HG02759 (cell line): Measurements from ENCODE around the gene VSIG10L2.

ENCODE experiments used
- ATAC-seq: cut with Tn5 transposase; IDR thresholded peaks from one replicate; pipeline ENCODE4 v1.9.1; 2021; ENCODE audit warnings: mild to moderate bottlenecking, moderate library complexity; ENCODE audit not compliant: unreplicated experiment

The VSIG10L2 gene

DNA sequence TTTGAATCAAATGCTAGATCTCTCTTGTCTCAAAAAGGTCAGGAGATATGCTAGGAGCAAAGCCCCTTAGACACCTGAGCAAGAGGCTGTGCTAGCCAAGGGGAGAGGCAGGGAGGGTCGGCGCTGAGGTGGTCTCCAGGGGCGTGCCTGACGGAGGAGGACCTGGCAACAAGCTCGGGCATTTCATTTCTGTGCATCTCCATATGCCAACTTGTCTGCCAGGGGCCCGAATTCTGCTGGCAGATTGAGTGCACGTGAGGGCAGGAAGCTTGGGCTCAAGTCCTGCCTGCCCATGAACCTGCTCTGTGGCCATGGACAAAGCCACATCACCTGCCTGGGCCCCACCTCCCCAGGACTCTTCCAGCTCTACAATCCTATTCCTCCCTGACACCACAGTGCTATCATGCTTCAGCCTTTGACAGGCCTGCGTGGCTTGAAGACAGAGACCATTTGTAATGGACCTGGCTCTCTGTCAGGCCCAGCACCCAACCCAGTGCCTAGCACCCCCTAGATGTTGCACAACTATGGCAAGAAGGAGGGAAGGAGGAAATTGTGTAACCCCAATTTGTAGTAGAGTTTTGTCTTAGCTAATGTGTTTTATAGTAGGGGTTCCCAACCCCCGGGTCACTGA lies 16.3 kb upstream of the VSIG10L2 start:
- no peak for ATAC-seq

GRCh38 chr11:125930076-125930450 lies 15.8 kb upstream of the VSIG10L2 start:
- ATAC-seq, result no peak

DNA sequence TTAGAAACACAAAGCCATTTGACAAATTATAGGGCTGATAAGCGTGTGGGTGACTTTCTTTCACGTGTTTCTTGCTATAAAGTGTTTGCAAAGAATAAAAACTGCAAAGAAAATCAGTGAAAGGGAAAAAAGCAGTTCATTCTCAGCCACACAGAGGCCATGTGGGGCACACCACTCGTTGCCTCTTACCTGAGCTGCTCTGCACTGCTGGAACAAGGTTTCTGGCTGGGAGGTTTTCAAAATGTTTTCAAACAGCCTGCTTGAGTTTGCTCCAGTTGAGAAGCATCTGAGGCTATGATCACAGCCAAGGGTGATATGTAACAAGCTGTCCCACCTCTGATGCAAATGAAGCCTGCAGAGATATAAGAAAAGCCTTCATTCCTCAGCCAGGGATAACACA lies 14.7 kb upstream of the VSIG10L2 start:
- ATAC-seq, result no peak

GRCh38 chr11:125931668-125932067 lies 14.2 kb upstream of the VSIG10L2 start:
- no peak for ATAC-seq

DNA sequence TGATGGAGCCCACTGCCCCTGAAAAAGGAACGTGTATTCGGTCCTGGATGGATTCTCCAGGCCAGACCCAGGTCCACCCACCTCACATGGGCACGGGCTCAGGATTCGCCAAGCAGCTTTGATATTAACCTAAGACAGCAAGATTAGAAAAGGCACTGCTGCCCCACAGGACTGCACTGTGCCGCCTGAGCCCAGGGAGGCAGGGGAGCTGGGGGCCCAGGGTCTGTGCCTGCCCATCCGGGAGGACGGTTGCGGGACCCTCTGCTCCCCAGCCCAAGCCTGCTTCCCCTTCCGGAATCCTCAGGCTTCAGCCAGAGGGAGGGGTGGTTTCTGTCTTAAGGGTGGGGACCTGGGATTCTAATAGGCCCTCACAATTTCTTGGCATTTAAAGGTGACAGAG lies 13.5 kb upstream of the VSIG10L2 start:
- no peak for ATAC-seq

- no peak for ATAC-seq
Observed at GRCh38 chr11:125933030-125933813, 12.6 kb upstream of the VSIG10L2 start.

- ATAC-seq, result no peak
Observed at GRCh38 chr11:125934473-125934872, 11.4 kb upstream of the VSIG10L2 start.

GRCh38 chr11:125935056-125935455 lies 10.8 kb upstream of the VSIG10L2 start:
- ATAC-seq, result no peak

DNA sequence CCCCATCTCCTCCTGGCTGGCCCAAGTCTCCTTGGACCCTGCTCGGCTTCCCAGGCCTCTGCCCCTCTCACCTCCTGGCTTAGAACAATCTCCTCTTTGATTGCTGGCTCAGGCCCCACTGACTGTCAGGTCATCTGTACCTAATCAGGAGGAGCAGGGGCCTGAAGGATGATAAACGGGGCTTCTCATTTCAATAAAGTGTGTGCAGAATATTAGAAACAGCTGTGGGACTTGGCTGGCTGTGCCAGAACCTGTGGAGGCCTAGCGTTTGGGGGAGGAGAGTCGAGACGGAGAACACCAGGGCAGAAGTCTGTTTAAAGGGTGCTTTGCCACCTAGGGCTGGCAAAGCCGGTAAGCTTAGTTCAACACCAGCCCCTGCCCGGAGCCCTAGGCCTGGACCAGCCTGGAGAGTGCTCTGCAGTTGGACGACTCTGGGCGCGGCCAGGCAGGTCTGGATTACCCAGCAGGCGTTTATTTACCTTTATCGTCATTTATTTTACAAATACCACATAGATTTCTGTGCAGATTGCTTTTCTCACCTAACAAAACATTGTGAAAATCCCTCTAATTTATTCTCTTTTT lies 10.1 kb upstream of the VSIG10L2 start:
- ATAC-seq, result no peak

DNA sequence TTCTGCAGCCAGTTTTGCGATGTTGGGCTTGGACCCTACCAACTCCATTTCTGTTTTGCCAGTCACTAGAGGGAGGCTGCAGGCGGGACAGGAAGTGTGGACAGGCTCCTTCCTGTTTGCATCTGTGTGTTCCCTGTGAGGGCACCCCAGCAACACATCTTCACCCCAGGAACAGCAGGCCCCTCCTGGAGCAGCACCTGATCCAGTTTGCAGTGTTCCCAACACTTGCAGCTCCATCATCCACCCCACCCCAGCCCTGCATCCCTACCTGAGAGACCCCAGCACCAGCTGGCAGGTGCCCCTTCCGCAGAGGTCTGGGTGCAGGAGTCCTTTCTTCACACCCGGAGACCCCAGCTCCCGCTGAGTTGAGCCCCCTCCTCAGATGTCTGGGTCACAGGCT lies 7.4 kb upstream of the VSIG10L2 start:
- ATAC-seq, result no peak

DNA sequence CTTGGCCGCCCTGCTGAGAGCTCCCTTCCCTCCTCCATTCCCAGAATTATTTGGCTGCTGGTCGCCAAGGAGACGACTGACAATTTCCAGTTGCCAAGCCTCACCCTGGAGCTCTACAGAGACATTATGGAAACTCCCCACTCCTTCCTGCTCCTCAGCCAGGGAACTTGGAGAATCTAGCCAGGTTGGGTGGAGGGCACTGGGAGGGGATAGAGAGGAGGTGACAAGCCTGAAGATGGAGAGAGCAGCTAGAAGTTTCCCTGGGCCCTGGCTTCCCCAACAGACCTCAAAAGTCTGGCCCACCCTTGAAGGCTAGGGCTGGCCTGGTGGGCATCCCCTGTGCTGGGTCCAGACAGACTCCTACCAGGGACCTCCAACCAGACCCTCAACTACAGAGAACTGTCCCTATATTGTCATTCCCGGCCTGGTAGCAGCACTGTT lies 6.7 kb upstream of the VSIG10L2 start:
- ATAC-seq, result no peak

DNA sequence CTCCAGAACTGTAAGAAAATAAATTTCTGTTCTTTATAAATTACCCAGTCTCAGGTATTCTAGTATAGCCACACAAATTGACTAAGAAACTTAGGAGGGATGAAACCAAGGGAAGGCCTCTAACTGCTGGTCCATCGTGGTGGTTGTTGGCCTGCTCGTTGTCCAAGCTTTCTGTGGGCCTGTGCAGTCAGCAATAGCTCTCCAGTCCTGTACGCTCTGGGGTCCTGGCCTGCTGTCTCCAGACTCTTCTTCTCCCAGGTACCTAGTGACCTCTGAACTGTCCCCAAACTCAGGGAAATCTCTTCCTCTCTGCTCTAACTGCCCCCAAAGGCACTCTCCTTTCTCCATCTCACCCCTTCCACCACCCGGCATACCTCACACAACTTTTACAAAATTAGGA lies 5.7 kb upstream of the VSIG10L2 start:
- ATAC-seq, result no peak

DNA sequence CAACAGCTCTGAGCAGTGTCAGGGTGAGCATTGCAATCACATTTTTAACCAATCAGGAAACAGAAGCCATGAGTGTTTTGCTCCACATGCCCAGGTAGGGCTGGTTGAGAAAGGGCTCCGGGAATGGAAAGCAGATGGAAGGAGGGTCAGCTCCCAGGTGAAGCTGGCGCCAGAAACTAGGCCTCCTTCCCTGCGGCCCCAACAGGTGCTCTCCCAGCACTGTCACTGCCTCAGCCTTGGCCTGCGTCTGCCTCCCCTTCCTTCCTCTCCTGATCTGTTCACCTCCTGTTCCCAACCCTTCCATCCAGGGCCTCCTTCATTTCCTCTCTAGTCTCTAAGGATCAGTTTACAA lies 4.6 kb upstream of the VSIG10L2 start:
- no peak for ATAC-seq

- ATAC-seq, result no peak
Observed at GRCh38 chr11:125941619-125942611, 3.9 kb upstream of the VSIG10L2 start.

DNA sequence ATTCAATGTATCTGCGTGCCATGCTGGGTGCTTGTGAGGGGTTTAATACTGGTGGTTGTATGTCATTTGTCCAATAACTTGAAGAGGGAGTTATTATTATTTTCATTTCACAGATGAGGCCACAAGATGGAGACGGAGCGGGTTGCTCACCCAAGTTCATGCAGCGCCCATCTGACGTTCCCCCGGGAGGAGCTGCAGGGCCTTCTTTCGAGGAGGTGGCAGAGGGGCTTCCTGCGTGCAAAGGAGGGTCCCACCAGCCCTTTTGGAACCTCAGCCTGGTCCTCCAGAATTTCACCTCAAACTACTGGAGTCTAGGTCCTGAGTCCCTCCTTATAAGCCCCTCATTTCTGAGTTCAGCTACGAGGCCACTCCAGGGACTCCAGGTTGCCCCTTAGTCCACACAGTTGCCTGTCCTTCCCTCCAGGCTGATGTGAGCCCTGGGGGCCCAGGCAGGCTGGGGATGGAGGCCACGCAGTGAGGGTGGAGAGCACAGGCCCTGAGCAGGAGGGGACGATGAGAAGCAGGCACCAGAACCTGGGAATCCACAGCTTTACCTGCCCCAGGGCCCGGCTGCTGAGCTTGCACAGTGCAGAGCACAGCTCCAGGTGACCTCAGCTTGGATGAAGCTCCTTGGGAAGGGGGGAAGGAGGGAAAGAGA lies 2.9 kb upstream of the VSIG10L2 start:
- no peak for ATAC-seq

DNA sequence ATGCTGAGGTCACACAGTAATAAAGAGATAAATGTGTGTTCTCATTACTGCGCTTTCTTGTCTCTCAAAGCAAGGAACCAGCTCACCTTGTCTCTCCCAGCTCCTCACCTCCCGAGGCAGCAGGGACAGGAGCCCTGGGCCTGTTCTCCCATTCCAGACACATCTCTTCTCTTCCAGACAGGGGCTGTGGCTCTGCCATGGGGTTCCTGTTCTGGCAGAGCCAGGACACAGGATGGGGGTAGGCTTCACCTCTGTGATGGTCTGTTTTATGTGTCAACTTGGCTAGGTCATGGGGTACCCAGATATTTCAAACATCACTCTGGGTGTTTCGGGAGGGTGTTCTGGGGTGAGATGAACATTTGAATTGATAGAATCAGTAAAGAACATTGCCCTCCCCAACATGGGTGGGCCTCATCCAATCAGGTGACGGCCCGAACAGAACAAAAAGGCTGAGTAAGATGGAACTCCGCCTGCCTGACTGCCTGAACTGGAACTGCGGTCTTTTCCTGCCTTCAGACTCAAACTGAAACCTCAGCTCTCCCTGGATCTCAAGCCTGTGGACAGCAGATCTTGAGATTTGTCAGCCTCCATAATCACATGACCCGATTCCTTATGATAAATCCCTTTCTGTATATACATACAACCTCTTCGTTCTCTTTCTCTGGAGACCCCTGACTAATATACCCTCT lies 2.0 kb upstream of the VSIG10L2 start:
- ATAC-seq, result no peak

- ATAC-seq, result no peak
Observed at GRCh38 chr11:125944350-125945010, 1.4 kb upstream of the VSIG10L2 start.

GRCh38 chr11:125945011-125945796 lies 640 bp upstream of the VSIG10L2 start:
- no peak for ATAC-seq
